Measurements from ENCODE around the gene NPTXR.

Gene NPTXR

DNA sequence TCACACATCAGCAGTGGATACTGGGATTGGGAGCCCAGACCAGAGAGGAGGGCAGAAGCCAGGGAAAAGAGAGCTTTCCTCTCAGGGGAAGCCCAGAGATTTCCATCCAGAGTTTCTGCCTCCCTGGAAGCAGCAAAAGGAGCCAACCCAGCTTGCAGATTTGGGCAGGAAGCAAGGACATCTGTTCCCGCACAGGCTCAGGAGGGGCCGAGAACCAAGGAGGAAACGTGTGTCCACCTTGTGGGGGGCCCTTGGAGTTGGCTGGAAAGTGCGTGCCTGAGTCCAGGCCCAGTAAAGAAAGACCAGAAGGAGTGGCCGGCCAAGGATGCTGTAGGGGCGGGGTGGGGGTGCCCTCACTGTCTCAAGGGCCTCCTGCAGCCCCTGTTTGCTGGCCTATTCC, 6.0 kb upstream of the NPTXR start:
- DNase-seq = no peak

DNA sequence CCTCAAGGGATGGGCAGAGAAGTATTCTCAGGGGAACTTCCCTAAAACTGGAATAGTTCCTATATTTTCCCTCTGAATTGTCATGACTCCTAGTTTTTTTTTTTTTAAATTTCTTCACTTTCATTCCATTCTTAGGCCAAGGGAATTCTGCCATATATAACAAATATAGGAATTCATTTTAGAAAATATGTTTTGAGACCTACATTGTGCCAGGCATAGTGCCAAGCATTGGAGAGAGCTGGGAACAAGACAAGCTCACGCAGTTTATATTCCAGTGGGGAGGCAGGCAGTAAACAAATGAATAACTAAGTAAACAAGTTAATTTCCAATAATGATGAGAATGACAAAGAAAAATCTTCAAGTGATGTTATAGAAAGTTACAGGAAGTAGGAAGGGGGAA, 2.6 kb upstream of the NPTXR start:
- peaks cover 18% of the 10 kb centered on the region for H3K4me1 Mint-ChIP-seq
- no peaks in the 10 kb centered on the region for H3K9me3 Mint-ChIP-seq
- no peak for DNase-seq
- peaks cover 44% of the 10 kb centered on the region for H3K27me3 Mint-ChIP-seq
- ATAC-seq = no peak
- no peak overlapping the region for H3K27ac Mint-ChIP-seq
- no peak overlapping the region for H3K4me3 Mint-ChIP-seq

More for the DNA sequence above, 6.0 kb upstream of the NPTXR start:
- Mint-ChIP-seq H3K4me1 (no peaks in the 10 kb centered on the region), H3K27ac (no peak overlapping the region), H3K27me3 (peaks cover 33% of the 10 kb centered on the region), H3K9me3 (no peaks in the 10 kb centered on the region), H3K4me3 (no peak overlapping the region)
- no peak for ATAC-seq

DNA sequence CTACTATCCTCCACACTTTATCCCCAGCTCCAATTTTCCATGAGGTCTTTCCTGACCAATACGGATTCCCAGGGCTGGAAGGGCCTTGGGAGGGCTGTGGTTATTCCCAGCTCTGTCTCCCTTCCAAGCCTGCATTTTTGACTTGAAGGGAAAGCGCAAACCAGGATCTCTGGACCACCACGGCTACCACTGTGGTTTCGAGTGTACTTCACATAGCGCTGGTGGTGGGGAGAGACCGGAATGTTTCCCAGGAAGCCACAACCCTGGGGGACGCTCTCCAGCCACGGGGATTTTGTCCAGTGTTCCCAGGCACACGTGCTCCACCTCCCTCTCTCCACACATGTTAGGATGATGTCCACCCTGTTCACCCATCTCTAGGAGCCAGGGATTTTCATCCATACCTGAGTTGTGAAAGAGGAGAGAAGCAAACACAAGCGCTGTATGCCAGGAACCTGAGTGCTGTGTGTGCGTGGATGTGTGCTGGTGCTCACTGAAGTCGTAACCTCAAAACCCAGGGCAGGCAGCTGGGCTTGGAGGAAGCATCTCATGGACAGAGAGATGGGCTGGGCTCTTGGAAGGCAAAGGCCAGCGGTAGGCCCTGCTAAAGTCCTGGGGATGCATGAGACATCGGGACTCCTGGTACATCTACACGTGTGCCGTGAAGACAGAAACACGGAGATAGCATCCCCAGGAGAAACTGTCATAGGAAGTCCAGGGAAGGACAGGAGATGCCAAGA, 1.3 kb upstream of the NPTXR start:
- H3K4me3 Mint-ChIP-seq = no peak overlapping the region
- H3K27me3 Mint-ChIP-seq = peaks cover 51% of the 10 kb centered on the region
- peaks cover 26% of the 10 kb centered on the region for H3K4me1 Mint-ChIP-seq
- no peak for ATAC-seq
- H3K27ac Mint-ChIP-seq = no peak overlapping the region
- DNase-seq = no peak
- H3K9me3 Mint-ChIP-seq = no peaks in the 10 kb centered on the region

GRCh38 chr22:38844315-38845003, 631 bp upstream of the NPTXR start:
- H3K9me3 Mint-ChIP-seq = no peaks in the 10 kb centered on the region
- peak overlapping the region; percentile 67 to 68 for H3K4me3 Mint-ChIP-seq
- peaks cover 32% of the 10 kb centered on the region for H3K4me1 Mint-ChIP-seq
- H3K27me3 Mint-ChIP-seq = peaks cover 58% of the 10 kb centered on the region
- ATAC-seq = peak; percentile 3
- no peak overlapping the region for H3K27ac Mint-ChIP-seq
- DNase-seq = no peak

GRCh38 chr22:38843201-38843656, 599 bp downstream of the NPTXR start:
- Mint-ChIP-seq H3K4me3 (peak overlapping the region; percentile 31 to 61), H3K27me3 (peaks cover 59% of the 10 kb centered on the region), H3K4me1 (peaks cover 32% of the 10 kb centered on the region), H3K27ac (no peak overlapping the region), H3K9me3 (no peaks in the 10 kb centered on the region)
- DNase-seq = peak; percentile 78 to 80
- ATAC-seq = peak; percentile 95

GRCh38 chr22:38842512-38843200, 1.2 kb downstream of the NPTXR start:
- H3K4me1 Mint-ChIP-seq = peaks cover 32% of the 10 kb centered on the region
- no peaks in the 10 kb centered on the region for H3K9me3 Mint-ChIP-seq
- peak overlapping the region; percentile 78 to 88 for H3K4me3 Mint-ChIP-seq
- peak overlapping the region; percentile 36 to 87 for H3K27ac Mint-ChIP-seq
- no peak for DNase-seq
- peaks cover 58% of the 10 kb centered on the region for H3K27me3 Mint-ChIP-seq
- ATAC-seq = no peak

DNA sequence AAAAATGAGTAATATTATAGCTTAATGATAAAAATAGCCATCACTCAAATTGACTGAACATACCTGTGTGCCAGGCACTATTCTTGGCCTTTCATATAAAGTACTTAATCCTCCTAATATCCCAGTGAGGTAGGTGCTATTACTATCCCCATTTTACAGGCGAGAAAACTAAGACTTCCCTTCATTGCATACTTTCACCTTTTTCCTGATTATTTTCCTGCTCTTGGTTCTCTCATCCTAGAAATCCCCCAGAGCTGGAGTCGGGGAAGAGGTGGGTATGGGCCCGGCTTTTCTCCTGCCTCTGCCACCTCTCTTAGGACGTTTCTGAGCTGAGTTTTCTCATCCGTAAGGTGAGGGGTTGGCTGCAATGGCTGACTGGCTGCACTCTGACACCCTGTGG, 2.2 kb downstream of the NPTXR start:
- no peak overlapping the region for H3K27ac Mint-ChIP-seq
- peaks cover 48% of the 10 kb centered on the region for H3K27me3 Mint-ChIP-seq
- H3K4me3 Mint-ChIP-seq = no peak overlapping the region
- H3K4me1 Mint-ChIP-seq = peaks cover 37% of the 10 kb centered on the region
- H3K9me3 Mint-ChIP-seq = no peaks in the 10 kb centered on the region
- DNase-seq = no peak
- ATAC-seq = no peak

DNA sequence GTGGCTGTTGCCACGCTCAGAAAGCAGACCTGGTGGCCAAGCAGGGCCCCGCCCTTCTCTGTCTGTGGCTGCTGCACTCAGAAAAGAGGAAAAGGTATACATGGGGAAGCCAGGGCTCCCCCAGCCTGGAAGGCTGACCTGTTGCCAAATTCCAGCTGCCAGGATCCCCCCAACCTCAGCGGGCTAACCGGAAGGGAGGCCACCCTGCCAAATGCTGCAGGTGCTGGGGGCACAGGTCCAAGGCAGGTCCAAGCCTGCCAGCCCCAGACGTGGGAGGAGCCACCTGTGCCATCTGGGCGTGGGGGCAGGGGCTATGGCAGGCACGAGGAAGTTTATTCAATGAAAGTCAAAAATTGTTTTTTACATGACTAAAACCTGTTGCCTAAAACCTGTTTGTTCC, 2.6 kb downstream of the NPTXR start:
- ATAC-seq (no peak), DNase-seq (no peak)
- H3K9me3 Mint-ChIP-seq = no peaks in the 10 kb centered on the region
- H3K27ac Mint-ChIP-seq = no peak overlapping the region
- H3K4me1 Mint-ChIP-seq = peaks cover 37% of the 10 kb centered on the region
- peaks cover 48% of the 10 kb centered on the region for H3K27me3 Mint-ChIP-seq
- no peak overlapping the region for H3K4me3 Mint-ChIP-seq

DNA sequence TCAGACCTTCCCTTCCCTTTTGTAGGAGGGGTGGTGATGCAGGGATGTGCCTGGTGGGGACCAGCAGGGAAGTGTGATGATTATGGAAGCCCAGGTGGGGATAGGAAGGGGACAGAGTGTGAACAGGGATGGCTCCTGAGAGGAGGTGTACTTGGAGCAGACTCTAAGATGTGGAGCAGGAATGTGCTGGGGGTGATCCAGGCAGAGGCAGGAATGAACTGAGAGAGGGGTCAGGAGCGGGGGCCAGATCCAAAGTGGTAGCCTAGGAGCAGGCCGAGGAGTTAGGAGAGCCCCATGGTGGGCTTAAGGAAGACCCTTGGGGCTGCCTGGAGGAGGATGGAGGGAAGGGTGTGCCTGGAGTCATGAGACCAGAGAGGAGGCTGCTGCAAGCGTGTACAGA, 3.7 kb downstream of the NPTXR start:
- no peak for ATAC-seq
- DNase-seq = no peak
- Mint-ChIP-seq H3K9me3 (no peaks in the 10 kb centered on the region), H3K4me1 (peaks cover 37% of the 10 kb centered on the region), H3K27ac (no peak overlapping the region), H3K4me3 (no peak overlapping the region), H3K27me3 (peaks cover 41% of the 10 kb centered on the region)

DNA sequence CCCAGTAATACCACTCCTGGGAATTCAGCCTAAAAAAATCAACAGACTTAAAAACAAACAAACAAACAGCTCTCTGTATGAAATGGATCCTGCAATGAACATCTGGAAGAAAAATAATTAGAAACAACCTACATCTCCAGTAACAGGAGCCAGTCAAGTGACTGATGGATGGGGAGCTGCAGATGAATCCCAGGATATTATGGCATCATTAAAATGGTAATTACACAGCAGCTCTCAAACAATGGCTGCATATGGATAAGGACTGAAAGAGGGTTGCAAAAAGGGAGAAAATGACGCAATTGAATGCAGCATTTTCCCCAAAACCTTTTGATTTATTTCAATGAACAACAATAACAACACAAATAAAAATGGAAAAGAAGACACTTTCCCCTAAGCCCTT, 4.1 kb downstream of the NPTXR start:
- H3K4me3 Mint-ChIP-seq = no peak overlapping the region
- ATAC-seq (no peak), DNase-seq (no peak)
- peaks cover 37% of the 10 kb centered on the region for H3K27me3 Mint-ChIP-seq
- H3K27ac Mint-ChIP-seq = no peak overlapping the region
- H3K9me3 Mint-ChIP-seq = no peaks in the 10 kb centered on the region
- peaks cover 37% of the 10 kb centered on the region for H3K4me1 Mint-ChIP-seq

DNA sequence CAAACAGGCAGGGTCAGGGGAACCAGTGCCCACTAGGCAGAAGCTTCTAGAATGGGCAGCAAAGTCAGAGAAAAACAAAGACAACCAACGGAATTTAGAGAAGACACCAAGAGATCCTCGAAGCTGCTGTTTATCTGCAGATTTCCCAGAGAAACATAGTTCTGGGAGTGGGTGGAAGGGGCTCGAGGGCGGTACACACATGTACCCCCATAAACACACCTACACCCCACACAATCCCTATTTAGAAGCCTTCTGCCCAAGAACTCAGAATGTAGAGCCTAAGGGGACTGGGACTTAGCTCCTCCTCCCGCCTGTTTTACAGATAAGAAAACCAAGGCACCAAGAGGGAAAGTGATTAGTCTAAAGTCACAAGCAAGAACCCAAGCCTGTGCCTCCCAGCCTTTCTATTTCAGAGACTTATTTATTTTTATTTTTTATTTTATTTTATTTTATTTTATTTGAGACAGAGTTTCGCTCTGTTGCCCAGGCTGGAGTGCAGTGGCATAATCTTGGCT, 6.4 kb downstream of the NPTXR start:
- H3K4me1 Mint-ChIP-seq = peaks cover 25% of the 10 kb centered on the region
- H3K27ac Mint-ChIP-seq = no peak overlapping the region
- no peak for DNase-seq
- peaks cover 24% of the 10 kb centered on the region for H3K27me3 Mint-ChIP-seq
- H3K9me3 Mint-ChIP-seq = no peaks in the 10 kb centered on the region
- ATAC-seq = no peak
- H3K4me3 Mint-ChIP-seq = no peak overlapping the region

DNA sequence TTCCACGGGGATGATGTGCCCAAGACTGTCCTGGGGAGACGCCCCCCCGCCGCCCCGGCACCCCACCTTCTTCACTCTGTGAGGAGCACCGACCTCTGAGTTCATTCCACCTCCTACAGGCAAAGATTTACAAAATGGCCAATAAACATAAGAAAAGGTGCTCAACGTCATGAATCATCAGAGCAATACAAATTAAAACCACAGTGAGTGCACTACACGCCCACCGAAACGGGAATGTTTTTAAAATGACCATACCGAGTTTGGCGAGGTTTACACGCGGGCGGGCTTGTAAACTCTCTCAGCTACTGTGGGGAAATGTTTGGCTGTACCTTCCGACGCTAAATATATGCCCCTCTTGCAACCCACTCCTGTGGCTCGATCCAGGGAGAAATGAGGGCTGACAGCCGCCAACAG, 7.9 kb downstream of the NPTXR start:
- H3K9me3 Mint-ChIP-seq = no peaks in the 10 kb centered on the region

DNA sequence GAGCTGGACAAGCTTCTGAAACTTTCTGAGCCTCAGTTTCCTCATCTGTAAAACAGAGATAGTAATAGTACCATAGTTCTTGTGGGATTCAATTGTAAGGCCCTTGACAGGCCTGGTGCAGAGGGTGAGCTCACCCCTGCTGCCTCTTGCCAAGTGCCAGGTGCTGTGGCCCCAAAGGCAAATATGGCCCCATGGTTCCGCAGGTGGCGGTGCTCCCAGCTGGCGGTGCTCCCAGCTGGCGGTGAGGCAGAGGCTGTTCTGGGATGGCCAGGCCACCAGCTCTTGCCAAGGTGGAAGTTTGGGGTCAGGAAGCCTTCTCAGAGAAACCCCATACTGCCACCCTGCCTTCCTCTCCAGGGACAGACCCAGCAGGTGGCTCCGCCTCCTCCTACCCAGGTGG, 8.8 kb downstream of the NPTXR start:
- Mint-ChIP-seq H3K27me3 (peaks cover 6% of the 10 kb centered on the region), H3K4me1 (peaks cover 9% of the 10 kb centered on the region), H3K27ac (no peak overlapping the region), H3K4me3 (no peak overlapping the region), H3K9me3 (no peaks in the 10 kb centered on the region)
- DNase-seq (no peak), ATAC-seq (no peak)

More for the DNA sequence above, 7.9 kb downstream of the NPTXR start:
- H3K27me3 Mint-ChIP-seq = peaks cover 15% of the 10 kb centered on the region
- peaks cover 17% of the 10 kb centered on the region for H3K4me1 Mint-ChIP-seq
- H3K4me3 Mint-ChIP-seq = no peak overlapping the region
- ATAC-seq (no peak), DNase-seq (no peak)
- no peak overlapping the region for H3K27ac Mint-ChIP-seq

GRCh38 chr22:38834215-38834953, 9.4 kb downstream of the NPTXR start:
- no peak overlapping the region for H3K27ac Mint-ChIP-seq
- no peaks in the 10 kb centered on the region for H3K27me3 Mint-ChIP-seq
- no peak for DNase-seq
- H3K4me3 Mint-ChIP-seq = no peak overlapping the region
- peaks cover 5% of the 10 kb centered on the region for H3K4me1 Mint-ChIP-seq
- no peak for ATAC-seq
- no peaks in the 10 kb centered on the region for H3K9me3 Mint-ChIP-seq

DNA sequence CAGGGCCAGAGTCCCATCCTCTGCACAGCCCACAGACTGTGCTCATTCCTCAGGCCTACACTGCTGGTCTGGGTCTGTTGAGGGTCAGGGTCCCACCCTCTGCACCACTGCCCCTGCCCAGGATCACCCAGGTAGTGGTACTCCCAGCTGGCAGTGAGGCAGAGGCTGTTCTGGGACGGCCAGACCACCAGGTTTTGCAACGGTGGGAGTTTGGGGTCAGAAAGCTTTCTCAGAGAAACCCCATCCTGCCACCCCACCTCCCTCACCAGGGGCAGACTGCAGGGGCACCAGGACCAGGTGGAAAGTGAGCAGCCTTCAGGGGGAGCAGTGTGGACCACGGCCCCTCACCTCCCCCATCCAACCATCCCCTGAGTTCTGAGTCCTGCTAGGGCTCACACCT, 10.8 kb downstream of the NPTXR start:
- Mint-ChIP-seq H3K27me3 (no peaks in the 10 kb centered on the region), H3K9me3 (no peaks in the 10 kb centered on the region), H3K4me3 (no peak overlapping the region), H3K4me1 (peaks cover 5% of the 10 kb centered on the region), H3K27ac (no peak overlapping the region)
- DNase-seq = no peak
- ATAC-seq = no peak

Measured in stimulated activated naive CD8-positive, alpha-beta T cell treated with anti-CD3 and anti-CD28 coated beads, Interleukin-15, amount 100 ng/mL, for 72 hours (primary cell).